Vagina (tissue), 2 donors: ENCODE data around the gene ATP2B2.

ENCODE experiments used
- CTCF ChIP-seq, 3 experiments: fragments of 450-650 bp in 2 of 3; fragments of 200-600 bp in 1 of 3; sonication (generic) in 1 of 3; IDR thresholded peaks; one replicate each; pipeline ENCODE4 v1.5.1; 2017 to 2019; ENCODE audit warnings: antibody characterized with exemption in 3 of 3, mild to moderate bottlenecking in 2 of 3, moderate library complexity in 2 of 3
- POLR2A ChIP-seq, 2 donors: fragments of 450-650 bp; IDR thresholded peaks; one replicate each; pipeline ENCODE4 v1.6.1; 2017; ENCODE audit warnings: antibody characterized with exemption in 2 of 2, mild to moderate bottlenecking in 2 of 2, moderate library complexity in 2 of 2
- POLR2AphosphoS5 ChIP-seq, 2 donors: sonication (generic); formaldehyde crosslinking; IDR thresholded peaks; one replicate each; pipeline ENCODE4 v1.9.0; 2017; ENCODE audit warnings: antibody characterized with exemption in 2 of 2, mild to moderate bottlenecking in 2 of 2, low read depth in 1 of 2; ENCODE audit not compliant: insufficient read depth in 1 of 2

GRCh38 chr3:10367506-10367905 lies 137.9 kb downstream of the ATP2B2 start:
- TF ChIP-seq POLR2A (IDR thresholded peaks at IDR 0.05) (no peak), CTCF (IDR thresholded peaks at IDR 0.05) (no peak), POLR2AphosphoS5 (IDR thresholded peaks at IDR 0.05; ENCODE audit: insufficient read depth in 1 of 2, low read depth in 1 of 2) (no peak)
